ENCODE results near the gene MAP7D3.

- TF ChIP-seq RAD21 (IDR thresholded peaks at IDR 0.05; ENCODE audit: low read depth) (no peak), POLR2AphosphoS5 (IDR thresholded peaks at IDR 0.05; ENCODE audit: low read depth, low read length) (no peak), CTCF (IDR thresholded peaks at IDR 0.05 in 2 of 3, conservative IDR thresholded peaks at IDR 0.05 in 1 of 3; ENCODE audit: borderline replicate concordance in 1 of 3, insufficient read depth in 1 of 3, low read depth in 2 of 3, low read length in 2 of 3) (no peak), ATF3 (IDR thresholded peaks at IDR 0.05) (no peak), EZH2 (IDR thresholded peaks at IDR 0.05) (no peak), CBX3 (IDR thresholded peaks at IDR 0.05; ENCODE audit: low read depth) (no peak), EGR1 (IDR thresholded peaks at IDR 0.05; ENCODE audit: low read depth) (no peak), POLR2A (IDR thresholded peaks at IDR 0.05; ENCODE audit: borderline replicate concordance, extremely low read depth, insufficient read depth, insufficient read length) (no peak), YY1 (IDR thresholded peaks at IDR 0.05; ENCODE audit: extremely low read depth, insufficient replicate concordance, low read depth, low read length) (no peak)
Measured at GRCh38 chrX:136214551-136214950, 36.6 kb downstream of the MAP7D3 start.

Data from HCT116 (cell line).